SKM-1 treated with dmso at 0.1 percent for 144 hours (cell line): ENCODE measurements around the gene TAF11L14.
"Not testable (repeated sequence)": the region's sequence is repeated elsewhere in the genome, so short reads cannot be mapped to it uniquely, and the experiment has no call there.

Experiments used
- DNase-seq: peaks from one replicate; lab custom pipeline; 2025; ENCODE audit not compliant: unreplicated experiment; lab: John Stamatoyannopoulos, UW

Gene TAF11L14

DNA sequence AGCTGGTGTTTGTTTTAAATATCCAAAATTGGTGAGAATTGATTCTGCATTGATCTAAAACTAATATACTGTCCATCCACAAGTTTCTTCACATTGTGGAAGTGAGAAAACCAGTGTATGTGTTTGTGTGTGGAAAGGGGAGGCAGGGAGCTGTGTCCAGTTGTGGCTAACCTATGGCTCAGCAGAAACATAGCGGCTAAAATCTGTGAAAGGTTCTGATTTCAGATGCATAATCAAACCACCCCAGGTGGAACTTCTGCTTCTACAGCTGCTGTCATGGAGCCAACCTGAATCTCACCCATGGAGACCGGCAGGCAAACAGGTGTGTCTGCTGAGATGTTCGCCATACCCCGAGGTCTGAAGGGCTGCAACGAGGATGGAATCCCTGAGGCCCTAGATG lies at the start of gene TAF11L14:
Gene TAF11L14 (plus strand): TSS at position 301 of the 400 bp plus-strand sequence.
- no peak for DNase-seq

GRCh38 chr5:17585658-17586057 lies 48.6 kb upstream of the TAF11L14 start, which contains the start of gene TAF11L7:
Gene TAF11L7 (minus strand): TSS chr5:17585758.
- DNase-seq: not testable (repeated sequence)

- DNase-seq: not testable (repeated sequence)
These were observed 43.4 kb upstream of the TAF11L14 start, which contains the start of gene TAF11L8 for GRCh38 chr5:17590860-17591259. Gene TAF11L8 (minus strand): TSS chr5:17590960.

- DNase-seq: not testable (repeated sequence)
These were observed 40.0 kb upstream of the TAF11L14 start, which contains the start of gene TAF11L9 for GRCh38 chr5:17594255-17594654. Gene TAF11L9 (minus strand): TSS chr5:17594394.

DNA sequence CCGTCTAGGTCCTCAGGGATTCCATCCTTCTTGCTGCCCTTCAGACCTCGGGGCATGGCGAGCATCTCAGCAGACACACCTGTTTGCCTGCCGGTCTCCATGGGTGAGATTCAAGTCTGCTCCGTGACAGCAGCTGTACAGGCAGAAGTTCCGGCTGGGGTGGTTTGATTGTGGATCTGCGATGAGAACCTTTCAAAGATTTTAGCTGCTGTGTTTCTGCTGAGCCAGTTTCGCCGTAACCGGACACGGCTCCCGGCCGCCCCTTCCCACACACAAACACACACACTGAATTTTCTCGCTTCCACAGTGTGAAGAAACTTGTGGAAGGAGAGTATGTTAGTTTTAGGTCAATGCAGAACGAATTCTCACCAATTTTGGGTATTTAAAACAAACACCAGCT lies 36.5 kb upstream of the TAF11L14 start, which contains the start of gene TAF11L10:
Gene TAF11L10 (minus strand): TSS at position 101 of the 400 bp plus-strand sequence.
- DNase-seq: not testable (repeated sequence)

DNA sequence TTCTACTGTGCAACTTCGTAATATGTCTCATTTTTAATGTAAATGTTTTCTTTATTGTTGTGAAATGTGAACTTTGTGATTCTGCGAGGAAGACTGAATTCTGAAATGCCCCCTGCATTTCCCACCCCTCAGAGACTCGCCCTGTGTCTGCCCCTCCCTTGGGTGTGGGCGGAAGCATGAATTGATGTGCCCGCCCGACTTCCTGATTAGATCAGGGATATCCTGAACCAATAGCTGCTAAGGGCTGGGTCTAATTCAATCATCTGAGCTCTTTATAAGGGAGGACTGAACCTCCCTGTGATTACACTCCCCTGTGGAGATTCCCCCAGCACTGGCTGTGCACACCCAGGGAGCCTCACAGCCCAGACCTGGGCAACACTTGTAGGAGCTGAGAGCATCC lies 30.4 kb upstream of the TAF11L14 start, which contains the start of gene TAF11L11:
Gene TAF11L11 (plus strand): TSS at position 304 of the 400 bp plus-strand sequence.
- not testable (repeated sequence) for DNase-seq

GRCh38 chr5:17604951-17605350 lies 29.3 kb upstream of the TAF11L14 start:
- DNase-seq: no peak

DNA sequence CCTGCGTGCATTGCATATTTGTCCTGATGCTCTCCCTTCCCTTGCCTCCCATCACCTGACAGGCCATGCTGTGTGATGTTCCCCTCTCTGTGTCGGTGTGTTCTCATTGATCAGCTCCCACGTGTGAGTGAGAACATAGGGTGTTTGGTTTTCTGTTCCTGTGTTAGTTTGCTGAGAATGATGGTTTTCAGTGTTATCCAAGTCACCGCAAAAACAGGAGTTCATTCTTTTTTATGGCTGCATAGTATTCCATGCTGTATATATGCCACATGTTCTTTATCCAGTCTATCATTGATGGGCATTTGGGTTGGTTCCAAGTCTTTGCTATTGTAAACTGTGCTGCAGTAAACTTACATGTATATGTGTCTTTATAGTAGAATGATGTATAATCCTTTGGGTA lies 26.8 kb upstream of the TAF11L14 start:
- DNase-seq: not testable (repeated sequence)

DNA sequence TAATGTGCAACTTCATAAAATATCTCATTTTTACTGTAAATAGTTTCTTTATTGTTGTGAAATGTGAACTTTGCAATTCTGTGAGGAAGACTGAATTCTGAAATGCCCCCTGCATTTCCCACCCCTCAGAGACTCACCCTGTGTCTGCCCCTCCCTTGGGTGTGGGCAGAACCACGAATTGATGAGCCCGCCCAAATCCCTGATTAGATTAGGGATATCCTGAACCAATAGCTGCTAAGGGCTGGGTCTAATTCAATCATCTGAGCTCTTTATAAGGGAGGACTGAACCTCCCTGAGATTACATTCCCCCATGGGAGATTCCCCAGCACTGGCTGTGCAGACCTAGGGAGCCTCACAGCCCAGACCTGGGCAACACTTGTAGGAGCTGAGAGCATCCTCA lies 24.2 kb upstream of the TAF11L14 start, which contains the start of gene TAF11L12:
Gene TAF11L12 (plus strand): TSS at position 301 of the 400 bp plus-strand sequence.
- not testable (repeated sequence) for DNase-seq

DNA sequence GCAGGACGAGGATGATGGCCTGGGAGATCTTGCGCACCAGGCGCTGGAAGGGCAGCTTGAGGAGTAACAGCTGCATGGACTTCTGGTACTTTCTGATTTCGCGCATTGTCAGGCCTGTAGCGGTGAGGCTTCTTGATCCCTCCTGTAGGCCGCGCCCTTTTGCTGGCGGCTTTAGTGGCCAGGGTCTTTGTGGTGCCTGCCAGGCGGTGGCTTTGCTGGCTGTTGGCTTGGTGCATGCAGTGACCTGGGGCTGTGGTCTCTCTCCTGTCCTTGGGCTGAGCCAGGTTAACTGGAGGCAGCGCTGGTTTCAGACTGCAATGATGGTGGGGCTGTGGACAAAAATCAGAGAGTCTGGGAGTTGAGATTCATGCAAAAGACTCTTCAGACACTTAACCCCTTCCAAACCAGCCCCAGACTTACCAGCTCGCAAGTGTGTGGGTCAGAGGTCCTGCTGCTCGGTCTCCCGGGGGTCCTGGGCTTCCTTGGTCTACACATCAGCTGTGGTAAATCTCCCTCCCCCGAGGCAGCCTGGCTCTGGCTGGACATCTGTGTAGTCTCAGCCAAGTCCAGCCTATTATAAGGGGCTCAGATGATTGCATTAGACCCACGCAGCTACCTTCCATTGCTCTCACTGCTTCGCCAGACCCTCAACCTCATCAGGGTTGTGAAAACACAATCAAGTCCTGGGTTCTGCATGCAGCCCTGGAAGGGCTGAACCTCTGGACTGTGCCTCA lies 19.2 kb upstream of the TAF11L14 start:
- DNase-seq: no peak

GRCh38 chr5:17619354-17619753 lies 14.9 kb upstream of the TAF11L14 start:
- no peak for DNase-seq

GRCh38 chr5:17620627-17621026 lies 13.6 kb upstream of the TAF11L14 start:
- no peak for DNase-seq

DNA sequence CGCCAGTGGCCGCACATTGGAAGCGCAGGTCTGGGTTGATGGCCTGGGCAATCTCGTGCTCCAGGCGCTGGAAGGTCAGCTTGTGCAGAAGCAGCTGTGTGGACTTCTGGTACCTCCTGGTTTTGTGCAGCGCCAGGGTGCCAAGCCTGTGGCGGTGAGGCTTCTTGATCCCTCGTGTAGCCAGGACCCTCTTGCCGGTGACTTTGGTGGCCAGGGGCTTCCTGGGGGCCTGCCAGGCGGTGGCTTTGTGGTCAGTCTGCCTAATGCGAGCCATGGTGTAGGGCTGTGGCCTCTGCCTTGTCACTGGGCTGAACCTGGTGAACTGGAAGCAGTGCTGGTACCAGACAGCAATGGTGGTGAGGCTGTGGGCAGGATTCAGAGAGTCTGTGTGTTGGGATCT lies 8.6 kb upstream of the TAF11L14 start:
- DNase-seq: no peak

DNA sequence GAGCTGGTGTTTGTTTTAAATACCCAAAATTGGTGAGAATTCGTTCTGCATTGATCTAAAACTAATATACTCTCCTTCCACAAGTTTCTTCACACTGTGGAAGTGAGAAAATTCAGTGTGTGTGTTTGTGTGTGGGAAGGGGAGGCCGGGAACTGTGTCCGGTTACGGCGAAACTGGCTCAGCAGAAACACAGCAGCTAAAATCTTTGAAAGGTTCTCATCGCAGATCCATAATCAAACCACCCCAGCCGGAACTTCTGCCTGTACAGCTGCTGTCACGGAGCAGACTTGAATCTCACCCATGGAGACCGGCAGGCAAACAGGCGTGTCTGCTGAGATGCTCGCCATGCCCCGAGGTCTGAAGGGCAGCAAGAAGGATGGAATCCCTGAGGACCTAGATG lies 2.5 kb upstream of the TAF11L14 start, which contains the start of gene TAF11L13:
Gene TAF11L13 (plus strand): TSS at position 301 of the 400 bp plus-strand sequence.
- DNase-seq: not testable (repeated sequence)

DNA sequence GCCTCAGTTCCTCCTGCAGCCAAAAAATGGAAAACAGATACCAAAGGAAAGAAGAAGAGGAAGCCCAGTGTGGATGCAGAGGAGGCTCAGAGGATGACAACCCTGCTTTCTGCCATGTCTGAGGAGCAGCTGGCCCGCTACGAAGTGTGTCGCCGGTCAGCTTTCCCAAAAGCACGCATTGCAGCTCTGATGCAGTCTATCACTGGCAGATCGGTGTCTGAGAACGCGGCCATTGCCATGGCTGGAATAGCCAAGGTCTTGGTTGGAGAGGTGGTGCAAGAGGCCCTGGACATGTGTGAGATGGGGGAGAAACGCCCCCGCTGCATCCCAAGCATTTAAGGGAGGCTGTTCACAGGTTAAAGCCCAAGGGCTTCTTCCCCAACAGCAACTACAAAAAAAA lies 15.0 kb downstream of the TAF11L14 start:
- DNase-seq: not testable (repeated sequence)

GRCh38 chr5:17655201-17655759 lies 21.0 kb downstream of the TAF11L14 start:
- DNase-seq: not testable (repeated sequence)

DNA sequence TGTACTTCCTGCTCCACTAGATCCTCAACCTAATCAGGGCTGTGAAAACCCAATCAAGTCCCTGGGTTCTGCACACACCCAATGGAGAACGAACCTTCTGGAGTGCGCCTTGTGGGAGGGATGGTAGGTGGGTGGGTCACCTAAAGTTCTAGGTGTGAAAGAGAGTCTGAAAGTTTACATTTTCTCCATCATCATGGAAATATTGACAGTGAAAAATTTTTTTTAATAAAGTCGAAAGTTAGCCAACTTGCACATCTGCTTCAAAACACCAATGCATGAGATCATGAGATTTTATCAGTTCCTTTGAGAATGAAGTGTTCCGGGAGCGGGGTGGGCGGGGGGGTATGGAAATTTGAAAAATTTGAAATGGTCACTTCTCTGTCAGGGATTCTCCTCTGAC lies 21.7 kb downstream of the TAF11L14 start:
- no peak for DNase-seq

DNA sequence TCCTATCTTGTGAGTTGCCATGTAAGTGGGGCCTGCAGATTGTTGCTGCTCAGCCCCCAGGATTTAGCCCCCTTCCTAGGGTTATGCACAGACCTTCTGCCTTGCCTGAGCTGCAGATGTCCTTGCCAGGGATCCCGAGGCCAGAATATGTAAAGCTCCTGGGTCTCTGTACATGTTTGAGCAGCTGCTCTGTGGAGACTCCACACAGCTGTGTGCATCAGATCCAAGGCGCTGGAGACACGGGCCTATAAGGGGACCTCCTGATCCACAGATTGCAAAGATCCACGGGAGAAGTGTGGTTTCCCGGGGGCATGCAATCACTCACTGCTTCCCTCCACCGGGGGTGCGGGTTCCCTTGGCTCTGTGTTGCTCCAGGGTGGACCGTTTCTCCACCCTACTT lies 28.9 kb downstream of the TAF11L14 start:
- DNase-seq: no peak

GRCh38 chr5:17665836-17666235 lies 31.6 kb downstream of the TAF11L14 start:
- peak; percentile 23 for DNase-seq

GRCh38 chr5:17666726-17667235 lies 32.5 kb downstream of the TAF11L14 start:
- DNase-seq: no peak

- no peak for DNase-seq
These were observed 36.1 kb downstream of the TAF11L14 start for GRCh38 chr5:17670353-17670752.
